CD1c-positive myeloid dendritic cell (primary cell): ENCODE data around the gene ZFP1.
"Not testable (repeated sequence)": the region's sequence is repeated elsewhere in the genome, so short reads cannot be mapped to it uniquely, and the experiment has no call there.

ENCODE experiments used
- DNase-seq: peaks from one replicate; pipeline ENCODE4 v3.0.0-alpha.2; 2016; ENCODE audit errors: extremely low spot score

ZFP1 gene

DNA sequence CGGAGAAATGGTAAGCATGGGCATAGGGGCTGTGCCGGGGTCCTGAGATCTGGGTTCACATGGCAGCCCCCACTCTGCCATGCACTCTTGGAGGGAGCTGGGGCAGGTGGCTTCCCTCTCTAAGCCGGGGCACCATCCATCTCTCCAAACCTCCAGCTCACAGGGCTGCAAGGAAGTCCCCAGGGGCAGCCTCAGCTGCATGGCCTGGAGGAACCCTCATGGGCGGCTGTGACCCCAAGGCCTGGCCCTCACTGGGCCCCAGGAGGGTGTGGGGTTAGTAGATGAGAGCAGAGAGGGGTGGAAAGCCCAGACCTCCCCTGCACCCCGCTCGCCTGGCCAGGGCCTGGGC is 56.1 kb downstream of the ZFP1 start:
- no peak for DNase-seq

GRCh38 chr16:75204905-75205304 is 56.6 kb downstream of the ZFP1 start:
- DNase-seq: not testable (repeated sequence)

DNA sequence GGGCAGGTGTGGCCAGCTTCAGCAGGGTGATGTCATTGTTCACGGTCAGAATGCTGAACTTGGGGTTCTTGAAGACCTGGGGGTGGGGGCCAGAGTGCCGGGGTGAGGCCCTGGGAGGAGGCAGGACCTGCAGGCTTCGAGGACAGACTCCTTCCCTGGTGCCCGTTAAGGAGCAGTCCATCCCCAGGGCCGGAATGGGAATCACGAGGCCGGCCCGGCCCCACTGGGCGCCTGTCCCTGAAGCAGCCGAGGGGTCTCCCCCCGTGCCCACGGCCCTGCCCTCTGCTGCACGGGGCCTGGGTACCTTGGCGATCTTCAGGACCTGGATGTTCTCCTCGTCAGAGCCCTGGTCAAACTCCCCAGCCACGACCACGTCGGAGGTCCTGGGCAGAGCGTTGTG is 57.1 kb downstream of the ZFP1 start:
- not testable (repeated sequence) for DNase-seq

GRCh38 chr16:75205961-75206748 is 57.8 kb downstream of the ZFP1 start:
- DNase-seq: not testable (repeated sequence)

DNA sequence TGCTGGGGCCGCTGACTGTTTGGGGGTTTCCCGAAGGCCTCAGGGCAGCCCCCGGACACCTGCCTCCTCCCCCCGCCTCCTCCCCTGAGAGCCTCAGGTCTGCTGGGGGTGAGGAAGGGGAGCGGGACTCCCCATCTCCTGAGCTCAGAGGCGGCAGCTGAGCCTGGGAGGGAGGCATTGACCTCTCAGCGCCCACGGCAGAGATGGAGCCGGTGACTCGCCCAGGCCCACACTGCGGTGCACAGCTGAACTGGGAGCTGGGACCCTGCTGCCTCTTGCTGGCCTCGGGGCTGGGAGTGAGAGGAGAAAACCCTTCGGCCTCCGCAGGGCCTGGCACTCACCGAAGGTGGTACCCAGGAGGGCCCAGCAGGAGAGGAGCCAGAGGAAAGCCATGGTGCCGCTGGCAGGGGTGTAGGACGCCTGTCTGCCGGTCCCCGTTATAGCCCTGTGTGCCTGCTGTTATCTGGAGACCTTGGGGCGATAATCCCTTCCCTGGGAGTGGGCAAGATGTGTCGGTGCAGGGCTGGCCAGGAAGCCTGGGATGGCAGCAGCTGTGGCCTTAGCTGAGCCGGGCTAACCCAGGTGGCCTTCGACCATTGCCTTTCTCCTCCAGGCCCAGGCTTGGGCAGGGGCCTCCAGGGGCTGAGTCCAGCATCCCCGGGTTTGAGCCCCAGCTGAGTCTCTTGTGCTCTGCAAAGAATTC is 58.6 kb downstream of the ZFP1 start, which contains the start of gene CTRB2:
Gene CTRB2 (minus strand): TSS at position 413 of the 703 bp plus-strand sequence. CDS start 20 bp downstream, at position 393.
- DNase-seq: no peak

DNA sequence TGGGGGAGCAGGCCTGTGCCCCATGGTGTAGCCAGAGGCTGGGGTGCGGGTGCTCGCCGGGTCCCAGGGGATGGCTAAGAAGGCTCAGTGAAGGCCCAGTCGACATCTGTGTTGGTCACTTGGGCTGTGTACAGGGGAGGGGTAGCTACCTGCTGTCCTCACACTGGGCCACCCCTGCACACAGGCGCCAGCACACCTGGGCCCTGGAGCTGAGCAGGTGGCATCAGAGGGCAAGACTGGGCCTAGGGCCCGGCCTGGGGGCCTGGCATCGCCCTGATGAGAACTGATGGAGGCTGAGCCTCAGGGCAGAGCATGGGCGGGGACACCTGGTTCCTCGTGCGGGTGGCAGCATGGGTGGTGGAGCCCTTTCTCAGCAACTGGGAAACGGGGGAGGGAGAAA is 59.5 kb downstream of the ZFP1 start:
- DNase-seq: no peak

GRCh38 chr16:75208242-75208825 is 60.0 kb downstream of the ZFP1 start:
- no peak for DNase-seq

GRCh38 chr16:75208861-75209505 is 60.7 kb downstream of the ZFP1 start:
- DNase-seq: no peak

DNA sequence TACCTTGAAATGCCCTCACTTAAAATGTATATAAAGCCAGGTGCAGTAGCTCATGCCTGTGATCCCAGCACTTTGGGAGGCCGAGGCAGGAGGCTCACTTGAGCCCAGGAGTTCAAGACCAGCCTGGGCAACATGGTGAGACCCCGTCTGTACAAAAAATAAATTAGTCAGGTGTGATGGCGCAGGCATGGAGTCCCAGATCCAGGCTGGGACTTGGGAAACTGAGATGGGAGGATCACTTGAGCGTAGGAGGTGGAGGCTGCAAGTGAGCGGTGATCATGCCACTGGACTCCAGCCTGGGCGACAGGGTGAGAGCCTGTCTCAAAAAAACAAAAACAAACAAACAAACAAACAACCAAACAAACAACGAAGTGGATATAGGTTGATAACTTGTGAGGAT is 61.2 kb downstream of the ZFP1 start:
- not testable (repeated sequence) for DNase-seq

DNA sequence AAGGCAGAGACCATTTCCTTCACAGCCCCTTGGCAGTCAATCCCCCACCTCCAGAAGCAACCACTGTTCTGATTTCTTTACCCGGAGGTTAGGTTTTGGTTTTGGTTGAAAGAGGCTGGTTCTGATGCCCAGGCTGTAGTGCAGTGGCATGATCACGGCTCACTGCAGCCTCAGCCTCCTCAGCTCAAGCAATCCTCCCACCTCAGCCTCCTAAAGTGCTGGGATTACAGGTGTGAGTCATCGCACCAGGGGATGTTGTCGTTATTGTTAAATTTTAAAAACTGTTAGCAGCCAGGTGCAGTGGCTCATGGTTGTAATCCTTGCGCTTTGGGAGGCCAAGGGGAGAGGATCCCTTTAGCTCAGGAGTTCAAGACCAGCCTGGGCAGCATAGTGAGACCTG is 61.6 kb downstream of the ZFP1 start:
- DNase-seq: no peak

DNA sequence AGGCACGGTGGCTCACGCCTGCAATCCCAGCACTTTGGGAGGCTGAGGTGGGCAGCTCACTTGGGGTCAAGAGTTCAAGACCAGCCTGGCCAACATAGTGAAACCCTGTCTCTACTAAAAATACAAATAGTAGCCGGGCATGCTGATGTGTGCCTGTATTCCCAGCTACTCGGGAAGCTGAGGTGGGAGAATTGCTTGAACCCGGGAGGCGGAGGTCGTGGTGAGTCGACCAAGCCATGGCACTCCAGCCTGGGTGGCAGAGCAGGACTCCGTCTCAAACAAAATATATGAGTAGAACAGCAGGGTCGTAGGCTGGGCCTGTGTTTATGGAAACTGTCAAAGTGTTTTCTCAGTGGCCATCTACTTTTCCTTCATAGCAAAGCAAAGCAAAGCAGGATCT is 63.0 kb downstream of the ZFP1 start:
- DNase-seq: not testable (repeated sequence)

- no peak for DNase-seq
Observed at GRCh38 chr16:75216127-75216526, 67.8 kb downstream of the ZFP1 start.

- DNase-seq: no peak
Observed at GRCh38 chr16:75216576-75216975, 68.3 kb downstream of the ZFP1 start.

GRCh38 chr16:75217389-75217851 is 69.1 kb downstream of the ZFP1 start:
- DNase-seq: no peak

GRCh38 chr16:75218256-75219076 is 70.1 kb downstream of the ZFP1 start, which contains the start of gene CTRB1:
Gene CTRB1 (plus strand): TSS chr16:75218988. CDS start chr16:75219008, 20 bp downstream.
- no peak for DNase-seq

DNA sequence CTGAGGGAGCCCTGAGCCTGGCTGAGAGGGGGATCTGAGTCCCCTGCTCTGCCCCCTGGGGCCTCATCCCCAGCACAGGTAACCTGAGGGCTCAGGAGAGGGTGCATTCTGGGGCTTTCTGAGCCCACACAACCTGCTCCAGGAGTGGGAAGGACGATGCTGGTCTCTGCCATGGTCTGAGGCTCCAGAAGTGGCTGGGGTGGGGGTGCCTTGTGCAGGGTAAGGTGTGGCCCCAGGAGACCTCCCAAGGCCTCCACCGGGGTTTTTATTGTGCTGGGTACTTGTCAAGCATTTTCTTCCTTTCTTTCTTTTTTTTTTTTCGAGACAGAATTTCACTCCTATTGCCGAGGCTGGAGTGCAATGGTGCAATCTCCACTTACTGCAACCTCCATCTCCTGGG is 70.8 kb downstream of the ZFP1 start:
- no peak for DNase-seq

- no peak for DNase-seq
Observed at GRCh38 chr16:75219838-75220237, 71.5 kb downstream of the ZFP1 start.
